SK-N-SH (cell line): Measurements from ENCODE around the gene SDK1. TPM values are rescaled to one million over a fixed set of nuclear protein-coding genes. Genes with fewer than 3 reads are reported as not detected.

Experiments
- CTCF ChIA-PET: fragments of 300-600, 350-600 bp; formaldehyde crosslinking; extraction: SDS; loops from one replicate; lab custom pipeline; 2021; lab: Yijun Ruan, JAX
- POLR2A ChIA-PET: fragments of 350-600 bp; sonication (Branson Sonifier 250); formaldehyde crosslinking; extraction: SDS; loops from one replicate; lab custom pipeline; 2020; ENCODE audit warnings: antibody characterized with exemption, inconsistent platforms; lab: Yijun Ruan, JAX
- DNase-seq: peaks from one replicate; pipeline ENCODE4 v3.0.0; 2012
- H2AFZ ChIP-seq: fragments of 200-600 bp; sonication (generic); 2 replicates; pipeline ENCODE4 v1.8.1; 2016; ENCODE audit warnings: antibody characterized with exemption, mild to moderate bottlenecking, low read depth
- H3F3A ChIP-seq: fragments of 200-600 bp; sonication (generic); replicated peaks from 2 replicates; pipeline ENCODE3; 2016; ENCODE audit warnings: antibody characterized with exemption, mild to moderate bottlenecking; ENCODE audit not compliant: insufficient read depth
- H3K27ac ChIP-seq, 2 experiments: fragments of 200-500 bp in 1 of 2; fragments of 200-600 bp in 1 of 2; sonication (Bioruptor generic) in 1 of 2; sonication (generic), shearing (Covaris generic) in 1 of 2; 2 replicates each; pipeline versions ENCODE4 v1.5.1 to v1.6.1; 2014 to 2016; ENCODE audit warnings: low read depth in 2 of 2, inconsistent platforms in 1 of 2, low read length in 1 of 2, mild to moderate bottlenecking in 1 of 2, mixed read lengths in 1 of 2
- H3K27me3 ChIP-seq: fragments of 200-600 bp; sonication (generic), shearing (Covaris generic); 2 replicates; pipeline ENCODE4 v1.6.1; 2016; ENCODE audit warnings: mixed run types; ENCODE audit not compliant: insufficient read depth
- H3K36me3 ChIP-seq, 2 experiments: fragments of 200-500 bp in 1 of 2; fragments of 200-600 bp in 1 of 2; sonication (Bioruptor generic) in 1 of 2; sonication (generic) in 1 of 2; replicated peaks in 1 of 2; 2 replicates each; pipeline versions ENCODE3 to v1.5.1; 2014 to 2016; ENCODE audit warnings: low read length in 1 of 2, mild to moderate bottlenecking in 1 of 2; ENCODE audit not compliant: insufficient read depth in 2 of 2, control insufficient read depth in 1 of 2
- H3K4me1 ChIP-seq, 2 experiments: fragments of 200-500 bp in 1 of 2; fragments of 200-600 bp in 1 of 2; sonication (Bioruptor generic) in 1 of 2; sonication (generic), shearing (Covaris generic) in 1 of 2; 2 replicates each; pipeline versions ENCODE4 v1.5.1 to v1.6.1; 2014 to 2016; ENCODE audit warnings: low read depth in 1 of 2, low read length in 1 of 2, mixed run types in 1 of 2; ENCODE audit not compliant: insufficient read depth in 2 of 2, control insufficient read depth in 1 of 2
- H3K4me2 ChIP-seq: fragments of 200-600 bp; sonication (generic), shearing (Covaris generic); 2 replicates; pipeline ENCODE4 v1.6.1; 2017; ENCODE audit warnings: mixed run types
- H3K4me3 ChIP-seq, 2 experiments: fragments of 200-500 bp in 1 of 2; fragments of 200-600 bp in 1 of 2; sonication (Bioruptor generic) in 1 of 2; sonication (generic), shearing (Covaris generic) in 1 of 2; 2 replicates each; pipeline versions ENCODE4 v1.5.1 to v1.8.1; 2014 to 2016; ENCODE audit warnings: low read depth in 2 of 2, inconsistent platforms in 1 of 2, low read length in 1 of 2, mild to moderate bottlenecking in 1 of 2, mixed read lengths in 1 of 2, moderate library complexity in 1 of 2
- H3K79me2 ChIP-seq: fragments of 200-600 bp; sonication (generic); 2 replicates; pipeline ENCODE4 v1.8.1; 2017; ENCODE audit warnings: mild to moderate bottlenecking; ENCODE audit not compliant: insufficient read depth
- H3K9ac ChIP-seq: fragments of 200-600 bp; sonication (generic); 2 replicates; pipeline ENCODE4 v1.6.1; 2017; ENCODE audit warnings: mixed run types
- H3K9me2 ChIP-seq: fragments of 200-600 bp; sonication (generic); 2 replicates; pipeline ENCODE4 v1.6.1; 2017; ENCODE audit warnings: mixed run types
- H3K9me3 ChIP-seq: fragments of 200-600 bp; sonication (generic); 2 replicates; pipeline ENCODE4 v1.6.1; 2017; ENCODE audit warnings: mixed run types, mild to moderate bottlenecking, moderate library complexity
- H4K20me1 ChIP-seq: fragments of 200-600 bp; sonication (generic); 2 replicates; pipeline ENCODE4 v1.6.1; 2017; ENCODE audit warnings: mild to moderate bottlenecking, mixed run types; ENCODE audit not compliant: insufficient read depth
- EZH2phosphoT487 ChIP-seq: fragments of 200-600 bp; sonication (generic); IDR thresholded peaks from 2 replicates; pipeline ENCODE4 v1.6.1; 2017; ENCODE audit warnings: low read depth, mixed run types, mild to moderate bottlenecking, antibody characterized with exemption, moderate library complexity, borderline replicate concordance
- FOXM1 ChIP-seq: IDR thresholded peaks from 2 replicates; pipeline ENCODE4 v1.4.0; 2012; ENCODE audit warnings: low read depth, mild to moderate bottlenecking
- GABPA ChIP-seq: IDR thresholded peaks from 2 replicates; pipeline ENCODE4 v1.4.0; 2012; ENCODE audit warnings: low read depth, mild to moderate bottlenecking
- GATA2 ChIP-seq: sonication (generic); formaldehyde crosslinking; IDR thresholded peaks from 2 replicates; pipeline ENCODE4 v1.5.0; 2020; ENCODE audit warnings: mild to moderate bottlenecking, missing genetic modification reagents
- MXI1 ChIP-seq: IDR thresholded peaks from 2 replicates; pipeline ENCODE4 v1.6.1; 2012; ENCODE audit warnings: mild to moderate bottlenecking, low read depth, low read length, improper control_type of control experiment
- NFIC ChIP-seq: IDR thresholded peaks from 2 replicates; pipeline ENCODE4 v1.4.0; 2012; ENCODE audit warnings: borderline replicate concordance
- NRF1 ChIP-seq: IDR thresholded peaks from 2 replicates; pipeline ENCODE4 v1.6.1; 2012; ENCODE audit warnings: low read depth, mild to moderate bottlenecking, low read length
- POLR2AphosphoS5 ChIP-seq: IDR thresholded peaks from 2 replicates; pipeline ENCODE4 v1.6.1; 2012; ENCODE audit warnings: low read depth, low read length
- RAD21 ChIP-seq: IDR thresholded peaks from 2 replicates; pipeline ENCODE4 v1.6.1; 2012; ENCODE audit warnings: mild to moderate bottlenecking, low read length
- RCOR1 ChIP-seq: fragments of 150-350 bp; IDR thresholded peaks from 2 replicates; pipeline ENCODE4 v1.6.1; 2017; ENCODE audit warnings: antibody characterized with exemption, low read length
- RFX5 ChIP-seq: IDR thresholded peaks from 2 replicates; pipeline ENCODE4 v1.6.1; 2012; ENCODE audit warnings: mild to moderate bottlenecking, improper control_type of control experiment, low read length
- RXRA ChIP-seq: IDR thresholded peaks from 2 replicates; pipeline ENCODE4 v1.4.0; 2012; ENCODE audit warnings: low read depth, mild to moderate bottlenecking, borderline replicate concordance
- SIN3A ChIP-seq: IDR thresholded peaks from 2 replicates; pipeline ENCODE4 v1.6.1; 2012; ENCODE audit warnings: low read depth, mild to moderate bottlenecking, low read length, moderate library complexity, borderline replicate concordance
- SMC3 ChIP-seq: IDR thresholded peaks from 2 replicates; pipeline ENCODE4 v1.6.1; 2012; ENCODE audit warnings: low read depth, low read length, improper control_type of control experiment
- TCF12 ChIP-seq: IDR thresholded peaks from 2 replicates; pipeline ENCODE4 v1.4.0; 2012
- TEAD4 ChIP-seq: IDR thresholded peaks from 2 replicates; pipeline ENCODE4 v1.4.0; 2012; ENCODE audit warnings: mild to moderate bottlenecking, borderline replicate concordance; ENCODE audit not compliant: insufficient read depth
- WGBS: methylation state at CpG from one replicate; pipeline ENCODE4 v1.1.6; 2017; ENCODE audit warnings: low lambda C conversion rate; 5-methylcytosine and 5-hydroxymethylcytosine counted together
- polyA plus RNA-seq, 3 experiments: library from polyadenylated mRNA; depleted of rRNA; stranded (reverse); fragments of >200 nt; gene quantifications; 2 replicates each; pipeline ENCODE4 v1.2.3, GENCODE V29; 2012
- TF ChIP-seq, protein P1 (sequence below): fragments of 200-600 bp; sonication (generic); IDR thresholded peaks from 2 replicates; pipeline ENCODE4 v1.6.1; 2017; ENCODE audit warnings: antibody characterized with exemption, mild to moderate bottlenecking, moderate library complexity
- TF ChIP-seq, protein P2 (sequence below): fragments of 150-350 bp; IDR thresholded peaks from 2 replicates; pipeline ENCODE4 v1.6.1; 2016; ENCODE audit warnings: mild to moderate bottlenecking, low read depth, low read length
- TF ChIP-seq, protein P3 (sequence below): IDR thresholded peaks from 2 replicates; pipeline ENCODE4 v1.4.0; 2012; ENCODE audit warnings: low read depth
- TF ChIP-seq, protein P4 (sequence below): IDR thresholded peaks from 2 replicates; pipeline ENCODE4 v1.4.0; 2012; ENCODE audit warnings: low read depth, borderline replicate concordance

SDK1 gene
- polyA plus RNA-seq, 1 of the 3 experiments (the other 2 are of a cell fraction): 1.2 TPM

DNA sequence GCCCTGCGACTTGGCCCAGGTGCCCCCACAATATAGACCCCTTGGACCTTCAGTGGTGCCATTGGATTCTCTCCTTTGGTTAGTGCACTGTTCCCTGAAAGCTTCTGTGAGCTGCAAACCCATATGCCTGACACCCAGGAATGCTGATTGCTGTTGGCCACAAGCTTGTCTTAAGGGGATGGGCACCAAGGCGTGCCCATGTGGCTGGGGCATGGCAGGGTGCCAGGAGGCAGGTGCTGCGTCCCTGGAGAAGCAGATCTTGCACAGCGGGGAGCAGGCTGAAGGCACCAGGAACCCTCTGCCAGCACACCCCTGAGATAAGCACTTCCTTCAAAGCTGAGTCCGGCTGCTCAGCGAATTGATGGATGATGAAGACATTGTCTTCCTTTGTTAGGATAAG is 411.8 kb downstream of the SDK1 start:
- POLR2A ChIA-PET: no interaction called here
- CTCF ChIA-PET: no interaction called here
- WGBS: 46% methylated on average over 4 of the region's 6 CpGs

More for the DNA sequence above, 411.8 kb downstream of the SDK1 start:
- H3K36me3 ChIP-seq: no peaks in the 10 kb centered on the region
- H3F3A ChIP-seq: no peaks in the 10 kb centered on the region
- no peak for TF ChIP-seq FOXM1
- TF ChIP-seq SIN3A: no peak
- TF ChIP-seq RAD21: no peak
- TF ChIP-seq NFIC: no peak
- no peak for TF ChIP-seq RCOR1
- no peak for TF ChIP-seq GATA2
- TF ChIP-seq EZH2phosphoT487: no peak
- TF ChIP-seq RFX5: no peak
- no peak for TF ChIP-seq RXRA
- TF ChIP-seq TEAD4: no peak
- TF ChIP-seq NRF1: no peak
- no peak for TF ChIP-seq GABPA
- TF ChIP-seq, protein P1, sequence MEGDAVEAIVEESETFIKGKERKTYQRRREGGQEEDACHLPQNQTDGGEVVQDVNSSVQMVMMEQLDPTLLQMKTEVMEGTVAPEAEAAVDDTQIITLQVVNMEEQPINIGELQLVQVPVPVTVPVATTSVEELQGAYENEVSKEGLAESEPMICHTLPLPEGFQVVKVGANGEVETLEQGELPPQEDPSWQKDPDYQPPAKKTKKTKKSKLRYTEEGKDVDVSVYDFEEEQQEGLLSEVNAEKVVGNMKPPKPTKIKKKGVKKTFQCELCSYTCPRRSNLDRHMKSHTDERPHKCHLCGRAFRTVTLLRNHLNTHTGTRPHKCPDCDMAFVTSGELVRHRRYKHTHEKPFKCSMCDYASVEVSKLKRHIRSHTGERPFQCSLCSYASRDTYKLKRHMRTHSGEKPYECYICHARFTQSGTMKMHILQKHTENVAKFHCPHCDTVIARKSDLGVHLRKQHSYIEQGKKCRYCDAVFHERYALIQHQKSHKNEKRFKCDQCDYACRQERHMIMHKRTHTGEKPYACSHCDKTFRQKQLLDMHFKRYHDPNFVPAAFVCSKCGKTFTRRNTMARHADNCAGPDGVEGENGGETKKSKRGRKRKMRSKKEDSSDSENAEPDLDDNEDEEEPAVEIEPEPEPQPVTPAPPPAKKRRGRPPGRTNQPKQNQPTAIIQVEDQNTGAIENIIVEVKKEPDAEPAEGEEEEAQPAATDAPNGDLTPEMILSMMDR: no peak
- TF ChIP-seq, protein P2, sequence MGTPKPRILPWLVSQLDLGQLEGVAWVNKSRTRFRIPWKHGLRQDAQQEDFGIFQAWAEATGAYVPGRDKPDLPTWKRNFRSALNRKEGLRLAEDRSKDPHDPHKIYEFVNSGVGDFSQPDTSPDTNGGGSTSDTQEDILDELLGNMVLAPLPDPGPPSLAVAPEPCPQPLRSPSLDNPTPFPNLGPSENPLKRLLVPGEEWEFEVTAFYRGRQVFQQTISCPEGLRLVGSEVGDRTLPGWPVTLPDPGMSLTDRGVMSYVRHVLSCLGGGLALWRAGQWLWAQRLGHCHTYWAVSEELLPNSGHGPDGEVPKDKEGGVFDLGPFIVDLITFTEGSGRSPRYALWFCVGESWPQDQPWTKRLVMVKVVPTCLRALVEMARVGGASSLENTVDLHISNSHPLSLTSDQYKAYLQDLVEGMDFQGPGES: no peak
- no peak for TF ChIP-seq SMC3
- TF ChIP-seq, protein P3, sequence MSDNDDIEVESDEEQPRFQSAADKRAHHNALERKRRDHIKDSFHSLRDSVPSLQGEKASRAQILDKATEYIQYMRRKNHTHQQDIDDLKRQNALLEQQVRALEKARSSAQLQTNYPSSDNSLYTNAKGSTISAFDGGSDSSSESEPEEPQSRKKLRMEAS: no peak
- no peak for TF ChIP-seq POLR2AphosphoS5
- no peak for TF ChIP-seq TCF12
- TF ChIP-seq, protein P4, sequence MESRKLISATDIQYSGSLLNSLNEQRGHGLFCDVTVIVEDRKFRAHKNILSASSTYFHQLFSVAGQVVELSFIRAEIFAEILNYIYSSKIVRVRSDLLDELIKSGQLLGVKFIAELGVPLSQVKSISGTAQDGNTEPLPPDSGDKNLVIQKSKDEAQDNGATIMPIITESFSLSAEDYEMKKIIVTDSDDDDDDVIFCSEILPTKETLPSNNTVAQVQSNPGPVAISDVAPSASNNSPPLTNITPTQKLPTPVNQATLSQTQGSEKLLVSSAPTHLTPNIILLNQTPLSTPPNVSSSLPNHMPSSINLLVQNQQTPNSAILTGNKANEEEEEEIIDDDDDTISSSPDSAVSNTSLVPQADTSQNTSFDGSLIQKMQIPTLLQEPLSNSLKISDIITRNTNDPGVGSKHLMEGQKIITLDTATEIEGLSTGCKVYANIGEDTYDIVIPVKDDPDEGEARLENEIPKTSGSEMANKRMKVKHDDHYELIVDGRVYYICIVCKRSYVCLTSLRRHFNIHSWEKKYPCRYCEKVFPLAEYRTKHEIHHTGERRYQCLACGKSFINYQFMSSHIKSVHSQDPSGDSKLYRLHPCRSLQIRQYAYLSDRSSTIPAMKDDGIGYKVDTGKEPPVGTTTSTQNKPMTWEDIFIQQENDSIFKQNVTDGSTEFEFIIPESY: no peak
- no peak for TF ChIP-seq MXI1
- H3K27ac ChIP-seq: no peak overlapping the region
- no peaks in the 10 kb centered on the region for H3K79me2 ChIP-seq
- no peak overlapping the region for H3K4me2 ChIP-seq
- H4K20me1 ChIP-seq: no peaks in the 10 kb centered on the region
- H2AFZ ChIP-seq: no peak overlapping the region
- 0 out of 2 replicates have a peak, but pooled peaks cover 7% of the 10 kb centered on the region for H3K9me3 ChIP-seq
- H3K4me3 ChIP-seq: no peak overlapping the region
- DNase-seq: no peak
- H3K4me1 ChIP-seq: peaks cover 0 to 2% of the 10 kb centered on the region in 2 experiments; a peak in 1 of 4 replicates
- H3K9me2 ChIP-seq: no peaks in the 10 kb centered on the region
- H3K27me3 ChIP-seq: no peaks in the 10 kb centered on the region
- H3K9ac ChIP-seq: no peak overlapping the region
